ENCODE results near the gene RER1.

Gene RER1

GRCh38 chr1:2419416-2419815, 27.8 kb downstream of the RER1 start:
- no peak for DNase-seq

GRCh38 chr1:2422523-2422922, 30.9 kb downstream of the RER1 start:
- DNase-seq = no peak

GRCh38 chr1:2425892-2426291, 34.3 kb downstream of the RER1 start:
- peak in 17 of 56 donors; percentile 10 to 46 (median 26) for DNase-seq

GRCh38 chr1:2426540-2426939, 34.9 kb downstream of the RER1 start:
- DNase-seq = no peak

- DNase-seq = no peak
Measured at GRCh38 chr1:2427051-2427450, 35.4 kb downstream of the RER1 start.

- no peak for DNase-seq
Measured at GRCh38 chr1:2427976-2428375, 36.3 kb downstream of the RER1 start.

GRCh38 chr1:2428490-2428889, 36.8 kb downstream of the RER1 start:
- DNase-seq = no peak

- no peak for DNase-seq
Measured at GRCh38 chr1:2429780-2430591, 38.3 kb downstream of the RER1 start.

GRCh38 chr1:2430592-2430973, 38.9 kb downstream of the RER1 start:
- no peak for DNase-seq

- no peak for DNase-seq
Measured at GRCh38 chr1:2431103-2431502, 39.5 kb downstream of the RER1 start.

- DNase-seq = no peak
Measured at GRCh38 chr1:2431518-2431917, 39.9 kb downstream of the RER1 start.

GRCh38 chr1:2432441-2432844, 40.8 kb downstream of the RER1 start:
- DNase-seq = peak in 9 of 56 donors; percentile 15 to 46 (median 28)

- DNase-seq = no peak
Measured at GRCh38 chr1:2433196-2433595, 41.6 kb downstream of the RER1 start.

- no peak for DNase-seq
Measured at GRCh38 chr1:2433936-2434655, 42.5 kb downstream of the RER1 start.

- no peak for DNase-seq
Measured at GRCh38 chr1:2435091-2435490, 43.5 kb downstream of the RER1 start.

GRCh38 chr1:2435746-2436355, 44.2 kb downstream of the RER1 start:
- no peak for DNase-seq

GRCh38 chr1:2436876-2437275, 45.2 kb downstream of the RER1 start:
- DNase-seq = no peak

GRCh38 chr1:2437617-2438016, 46.0 kb downstream of the RER1 start:
- no peak for DNase-seq

GRCh38 chr1:2438038-2438437, 46.4 kb downstream of the RER1 start:
- peak in 4 of 56 donors; percentile 13 to 53 (median 28) for DNase-seq

- DNase-seq = no peak
Measured at GRCh38 chr1:2438641-2439040, 47.0 kb downstream of the RER1 start.

GRCh38 chr1:2439369-2439768, 47.7 kb downstream of the RER1 start:
- no peak for DNase-seq

- DNase-seq = peak in 1 of 56 donors; percentile 13
Measured at GRCh38 chr1:2440346-2440745, 48.7 kb downstream of the RER1 start.
